ENCODE measurements around the gene TULP4. TPM values are rescaled to one million over a fixed set of nuclear protein-coding genes. Genes with fewer than 3 reads are reported as not detected.
"Not testable (repeated sequence)": the region's sequence is repeated elsewhere in the genome, so short reads cannot be mapped to it uniquely, and the experiment has no call there.

The TULP4 gene
- polyA plus RNA-seq, 1 experiment: 8.0 TPM

GRCh38 chr6:158293122-158293521 is 19.1 kb upstream of the TULP4 start:
- TF ChIP-seq CTCF (IDR thresholded peaks at IDR 0.05; ENCODE audit: insufficient read depth, low read depth, low read length): no peak
- H3K27me3 ChIP-seq (ENCODE audit: control insufficient read depth, insufficient read depth, low read length): no peaks in the 10 kb centered on the region
- H3K36me3 ChIP-seq (ENCODE audit: control insufficient read depth, insufficient read depth, low read length): no peaks in the 10 kb centered on the region
- DNase-seq (ENCODE audit: low read depth): no peak
- ChIA-PET CTCF (no interaction called here), POLR2A (no interaction called here)
- H3K4me3 ChIP-seq (ENCODE audit: low read depth, low read length): no peak overlapping the region

DNA sequence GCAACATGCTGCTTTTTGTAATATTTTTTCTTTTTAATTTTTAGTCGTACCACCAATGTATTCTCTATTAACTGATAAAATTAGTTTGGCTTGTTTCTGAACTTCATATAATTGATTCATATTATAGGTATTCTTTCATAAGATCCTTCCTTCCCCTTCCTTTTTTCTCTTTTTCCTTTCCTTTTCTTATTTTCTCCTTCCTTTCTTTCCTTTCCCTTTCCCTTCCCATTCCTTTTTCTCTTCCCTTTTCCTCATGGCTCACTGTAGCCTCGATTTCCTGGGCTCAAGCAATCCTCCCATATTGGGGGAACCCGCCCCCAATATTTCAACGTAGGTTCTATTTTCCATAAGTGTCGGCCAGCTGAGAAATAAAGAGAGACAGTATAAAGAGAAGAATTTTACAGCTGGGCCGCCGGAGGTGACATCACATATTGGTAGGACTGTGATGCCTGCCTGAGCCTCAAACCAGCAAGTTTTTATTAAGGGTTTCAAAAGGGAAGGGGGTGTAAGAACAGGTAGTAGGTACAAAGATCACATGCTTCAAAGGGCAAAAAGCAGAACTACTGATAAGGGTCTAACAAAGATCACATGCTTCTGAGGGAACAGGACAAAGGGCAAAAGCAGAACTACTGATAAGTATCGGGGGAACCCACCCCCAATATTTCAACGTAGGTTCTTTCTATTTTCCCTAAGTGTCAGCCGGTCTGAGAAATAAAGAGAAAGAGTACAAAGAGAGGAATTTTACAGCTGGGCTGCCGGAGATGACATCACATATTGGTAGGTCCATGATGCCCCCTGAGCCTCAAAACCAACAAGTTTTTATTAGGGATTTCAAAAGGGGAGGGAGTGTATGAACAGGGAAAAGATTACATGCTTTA is 16.1 kb upstream of the TULP4 start:
- POLR2A ChIA-PET; DNase-seq (ENCODE audit: low read depth); H3K4me3 ChIP-seq (ENCODE audit: low read depth, low read length); H3K27me3 ChIP-seq (ENCODE audit: control insufficient read depth, insufficient read depth, low read length); CTCF ChIA-PET; H3K36me3 ChIP-seq (ENCODE audit: control insufficient read depth, insufficient read depth, low read length): not testable (repeated sequence)

DNA sequence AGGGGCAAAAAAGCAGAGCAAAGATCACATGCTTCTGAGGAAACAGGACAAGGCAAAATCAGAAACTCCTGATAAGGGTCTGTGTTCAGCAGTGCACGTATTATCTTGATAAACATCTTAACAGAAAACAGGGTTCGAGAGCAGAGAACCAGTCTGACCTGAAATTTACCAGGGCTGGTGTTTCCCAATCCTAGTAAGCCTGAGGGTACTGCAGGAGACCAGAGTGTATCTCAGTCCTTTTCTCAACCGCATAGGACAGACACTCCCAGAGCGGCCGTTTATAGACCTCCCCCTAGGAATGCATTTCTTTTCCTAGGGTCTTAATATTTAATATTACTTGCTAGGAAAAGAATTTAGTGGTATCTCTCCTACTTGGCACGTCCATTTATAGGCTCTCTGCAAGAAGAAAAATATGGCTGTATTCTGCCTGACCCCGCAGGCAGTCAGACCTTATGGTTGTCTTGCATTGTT is 15.4 kb upstream of the TULP4 start:
- CTCF ChIA-PET; POLR2A ChIA-PET; H3K36me3 ChIP-seq (ENCODE audit: control insufficient read depth, insufficient read depth, low read length): not testable (repeated sequence)

DNA sequence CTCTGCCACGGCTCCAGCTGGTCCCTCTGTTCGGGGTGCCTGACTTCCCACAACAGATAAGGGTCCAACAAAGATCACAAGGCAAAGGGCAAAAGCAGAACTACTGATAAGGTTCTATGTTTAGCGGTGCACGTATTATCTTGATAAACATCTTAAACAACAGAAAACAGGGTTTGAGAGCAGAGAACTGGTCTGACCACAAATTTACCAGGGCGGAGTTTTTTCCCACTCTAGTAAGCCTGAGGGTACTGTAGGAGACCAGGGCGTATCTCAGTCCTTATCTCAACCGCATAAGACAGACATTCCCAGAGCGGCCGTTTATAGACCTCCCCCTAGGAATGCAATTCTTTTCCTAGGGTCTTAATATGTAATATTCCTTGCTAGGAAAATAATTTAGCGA is 14.6 kb upstream of the TULP4 start:
- H3K4me3 ChIP-seq (ENCODE audit: low read depth, low read length); H3K36me3 ChIP-seq (ENCODE audit: control insufficient read depth, insufficient read depth, low read length); POLR2A ChIA-PET; CTCF ChIA-PET; DNase-seq (ENCODE audit: low read depth); H3K27me3 ChIP-seq (ENCODE audit: control insufficient read depth, insufficient read depth, low read length): not testable (repeated sequence)

More for the DNA sequence above, 15.4 kb upstream of the TULP4 start:
- H3K4me3 ChIP-seq (ENCODE audit: low read depth, low read length); H3K27me3 ChIP-seq (ENCODE audit: control insufficient read depth, insufficient read depth, low read length); DNase-seq (ENCODE audit: low read depth): not testable (repeated sequence)

DNA sequence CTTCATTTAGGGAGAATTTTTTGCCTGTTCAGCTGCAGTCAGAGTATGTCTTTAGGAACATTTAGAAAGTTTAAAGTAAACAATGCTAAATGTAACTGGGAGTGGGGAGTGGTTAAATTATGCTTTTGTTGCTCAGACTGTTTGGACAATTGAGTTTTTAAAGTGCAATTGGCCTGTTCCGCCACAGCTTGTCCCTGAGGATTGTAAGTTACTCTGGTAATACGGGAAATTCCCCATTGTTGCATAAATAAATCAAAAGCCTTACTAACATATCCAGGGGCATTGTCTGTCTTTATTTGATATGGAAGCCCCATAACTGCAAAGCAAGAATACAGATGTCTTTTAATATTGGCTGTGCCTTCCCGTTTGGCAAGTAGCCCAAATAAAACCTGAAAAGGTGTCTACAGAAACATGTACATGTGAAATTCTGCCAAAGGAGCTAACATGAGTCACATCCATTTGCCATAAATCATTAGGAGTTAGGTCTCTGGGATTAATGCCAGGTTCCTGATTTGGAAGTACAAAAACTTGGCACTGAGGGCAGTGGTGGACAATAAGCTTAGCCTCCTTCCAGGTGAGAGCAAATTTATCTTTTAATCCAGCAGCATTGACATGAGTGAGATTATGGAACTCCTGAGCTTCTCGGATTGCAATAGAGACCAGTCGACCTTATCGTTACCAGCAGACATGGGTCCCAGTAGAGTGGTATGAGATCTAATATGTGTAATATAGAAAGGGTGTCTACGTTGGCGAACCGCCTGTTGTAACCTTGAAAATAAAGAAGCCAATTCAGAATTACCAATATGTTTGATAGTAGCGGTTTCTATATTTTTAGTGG is 11.7 kb upstream of the TULP4 start:
- DNase-seq (ENCODE audit: low read depth); H3K4me3 ChIP-seq (ENCODE audit: low read depth, low read length); H3K27me3 ChIP-seq (ENCODE audit: control insufficient read depth, insufficient read depth, low read length); H3K36me3 ChIP-seq (ENCODE audit: control insufficient read depth, insufficient read depth, low read length); POLR2A ChIA-PET; CTCF ChIA-PET: not testable (repeated sequence)

DNA sequence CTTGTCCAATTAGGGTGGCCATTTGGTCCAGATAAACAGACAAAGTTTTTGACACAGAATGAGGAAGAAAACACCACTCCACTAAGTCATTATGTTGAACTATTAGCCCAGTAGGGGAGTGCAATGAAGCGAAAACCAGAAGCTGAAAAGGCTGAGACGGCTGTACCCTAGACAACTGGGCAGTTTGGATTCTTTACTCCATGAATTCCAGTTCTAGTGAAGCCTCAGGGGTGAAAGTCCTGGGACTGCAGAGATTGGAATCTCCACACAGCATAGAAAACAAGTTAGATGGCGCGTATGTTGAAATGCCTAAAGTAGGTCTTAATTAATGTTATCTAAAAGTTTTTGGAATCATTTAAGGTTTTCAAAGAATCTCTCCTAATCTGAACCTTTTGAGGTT is 10.7 kb upstream of the TULP4 start:
- CTCF ChIA-PET; POLR2A ChIA-PET; DNase-seq (ENCODE audit: low read depth); H3K27me3 ChIP-seq (ENCODE audit: control insufficient read depth, insufficient read depth, low read length); H3K4me3 ChIP-seq (ENCODE audit: low read depth, low read length); H3K36me3 ChIP-seq (ENCODE audit: control insufficient read depth, insufficient read depth, low read length): not testable (repeated sequence)

GRCh38 chr6:158302195-158302796 is 10.0 kb upstream of the TULP4 start:
- H3K4me3 ChIP-seq (ENCODE audit: low read depth, low read length); CTCF ChIA-PET; H3K27me3 ChIP-seq (ENCODE audit: control insufficient read depth, insufficient read depth, low read length); H3K36me3 ChIP-seq (ENCODE audit: control insufficient read depth, insufficient read depth, low read length); DNase-seq (ENCODE audit: low read depth); POLR2A ChIA-PET: not testable (repeated sequence)

GRCh38 chr6:158303210-158303731 is 9.0 kb upstream of the TULP4 start:
- Histone ChIP-seq H3K4me3 (ENCODE audit: low read depth, low read length) (no peak overlapping the region), H3K36me3 (ENCODE audit: control insufficient read depth, insufficient read depth, low read length) (no peaks in the 10 kb centered on the region; the same call in 1 of the 2 replicates), H3K27me3 (ENCODE audit: control insufficient read depth, insufficient read depth, low read length) (no peaks in the 10 kb centered on the region)
- ChIA-PET CTCF (no interaction called here), POLR2A (no interaction called here)
- no peak for DNase-seq (ENCODE audit: low read depth)
- no peak for TF ChIP-seq CTCF (IDR thresholded peaks at IDR 0.05; ENCODE audit: insufficient read depth, low read depth, low read length)

Data from BJ (cell line).